Parathyroid adenoma (tissue), 2 donors: Measurements from ENCODE around the gene CEP164.

Experiments used
- H2AFZ ChIP-seq: fragments of 300-600 bp; sonication (generic); one replicate; pipeline ENCODE4 v1.7.0; 2017; ENCODE audit warnings: antibody characterized with exemption, mild to moderate bottlenecking
- H3K27ac ChIP-seq: fragments of 300-600 bp; sonication (generic); one replicate; pipeline ENCODE4 v1.7.0; 2017
- H3K27me3 ChIP-seq: fragments of 300-600 bp; sonication (generic); one replicate; pipeline ENCODE4 v1.7.0; 2017; ENCODE audit warnings: low read length; ENCODE audit not compliant: control insufficient read depth, insufficient read depth
- H3K36me3 ChIP-seq: fragments of 300-600 bp; sonication (generic); one replicate; pipeline ENCODE4 v1.7.0; 2017; ENCODE audit warnings: low read length; ENCODE audit not compliant: control insufficient read depth, insufficient read depth
- H3K4me1 ChIP-seq: fragments of 300-600 bp; sonication (generic); one replicate; pipeline ENCODE4 v1.7.0; 2017; ENCODE audit warnings: control low read depth
- H3K4me2 ChIP-seq: fragments of 300-600 bp; sonication (generic); one replicate; pipeline ENCODE4 v1.7.0; 2017; ENCODE audit warnings: low read length
- H3K4me3 ChIP-seq: fragments of 300-600 bp; sonication (generic); one replicate; pipeline ENCODE4 v1.7.0; 2017; ENCODE audit warnings: low read depth, low read length
- H3K79me2 ChIP-seq: fragments of 300-600 bp; sonication (generic); one replicate; pipeline ENCODE4 v1.7.0; 2017; ENCODE audit warnings: control low read depth
- H3K9ac ChIP-seq: fragments of 300-600 bp; sonication (generic); one replicate; pipeline ENCODE4 v1.7.0; 2017; ENCODE audit warnings: mild to moderate bottlenecking
- H3K9me3 ChIP-seq: fragments of 300-600 bp; sonication (generic); one replicate; pipeline ENCODE4 v1.7.0; 2017; ENCODE audit warnings: low read length; ENCODE audit not compliant: control insufficient read depth
- TF ChIP-seq, protein P1 (sequence below): fragments of 300-600 bp; sonication (generic); IDR thresholded peaks from one replicate; pipeline ENCODE4 v1.7.0; 2017; ENCODE audit warnings: antibody characterized with exemption, mild to moderate bottlenecking
- donor health status: primary hyperparathyroidism.

The CEP164 gene

GRCh38 chr11:117420598-117420997 lies 92.9 kb downstream of the CEP164 start:
- Histone ChIP-seq H2AFZ (no peak overlapping the region), H3K9me3 (no peaks in the 10 kb centered on the region), H3K4me3 (no peak overlapping the region), H3K27ac (no peak overlapping the region), H3K9ac (no peak overlapping the region), H3K36me3 (no peaks in the 10 kb centered on the region), H3K4me2 (no peak overlapping the region), H3K27me3 (no peaks in the 10 kb centered on the region), H3K79me2 (no peaks in the 10 kb centered on the region), H3K4me1 (no peaks in the 10 kb centered on the region)
- TF ChIP-seq, protein P1, sequence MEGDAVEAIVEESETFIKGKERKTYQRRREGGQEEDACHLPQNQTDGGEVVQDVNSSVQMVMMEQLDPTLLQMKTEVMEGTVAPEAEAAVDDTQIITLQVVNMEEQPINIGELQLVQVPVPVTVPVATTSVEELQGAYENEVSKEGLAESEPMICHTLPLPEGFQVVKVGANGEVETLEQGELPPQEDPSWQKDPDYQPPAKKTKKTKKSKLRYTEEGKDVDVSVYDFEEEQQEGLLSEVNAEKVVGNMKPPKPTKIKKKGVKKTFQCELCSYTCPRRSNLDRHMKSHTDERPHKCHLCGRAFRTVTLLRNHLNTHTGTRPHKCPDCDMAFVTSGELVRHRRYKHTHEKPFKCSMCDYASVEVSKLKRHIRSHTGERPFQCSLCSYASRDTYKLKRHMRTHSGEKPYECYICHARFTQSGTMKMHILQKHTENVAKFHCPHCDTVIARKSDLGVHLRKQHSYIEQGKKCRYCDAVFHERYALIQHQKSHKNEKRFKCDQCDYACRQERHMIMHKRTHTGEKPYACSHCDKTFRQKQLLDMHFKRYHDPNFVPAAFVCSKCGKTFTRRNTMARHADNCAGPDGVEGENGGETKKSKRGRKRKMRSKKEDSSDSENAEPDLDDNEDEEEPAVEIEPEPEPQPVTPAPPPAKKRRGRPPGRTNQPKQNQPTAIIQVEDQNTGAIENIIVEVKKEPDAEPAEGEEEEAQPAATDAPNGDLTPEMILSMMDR, result no peak

GRCh38 chr11:117421041-117421440 lies 93.4 kb downstream of the CEP164 start:
- no peaks in the 10 kb centered on the region for H3K4me1 ChIP-seq
- no peaks in the 10 kb centered on the region for H3K36me3 ChIP-seq
- no peaks in the 10 kb centered on the region for H3K27me3 ChIP-seq
- H3K9ac ChIP-seq, result no peak overlapping the region
- H2AFZ ChIP-seq, result no peak overlapping the region
- no peak overlapping the region for H3K27ac ChIP-seq
- H3K4me2 ChIP-seq, result no peak overlapping the region
- no peak overlapping the region for H3K4me3 ChIP-seq
- no peaks in the 10 kb centered on the region for H3K79me2 ChIP-seq
- no peaks in the 10 kb centered on the region for H3K9me3 ChIP-seq
- TF ChIP-seq, protein P1, result no peak

- TF ChIP-seq, protein P1, result no peak
- Histone ChIP-seq H3K4me1 (no peaks in the 10 kb centered on the region), H3K36me3 (no peaks in the 10 kb centered on the region), H3K4me3 (no peak overlapping the region), H3K27me3 (no peaks in the 10 kb centered on the region), H3K27ac (no peak overlapping the region), H3K9ac (no peak overlapping the region), H2AFZ (no peak overlapping the region), H3K79me2 (no peaks in the 10 kb centered on the region), H3K9me3 (no peaks in the 10 kb centered on the region), H3K4me2 (no peak overlapping the region)
These were observed 93.8 kb downstream of the CEP164 start for GRCh38 chr11:117421476-117421875.

- H3K79me2 ChIP-seq, result no peaks in the 10 kb centered on the region
These were observed 95.5 kb downstream of the CEP164 start for GRCh38 chr11:117423046-117423575.

DNA sequence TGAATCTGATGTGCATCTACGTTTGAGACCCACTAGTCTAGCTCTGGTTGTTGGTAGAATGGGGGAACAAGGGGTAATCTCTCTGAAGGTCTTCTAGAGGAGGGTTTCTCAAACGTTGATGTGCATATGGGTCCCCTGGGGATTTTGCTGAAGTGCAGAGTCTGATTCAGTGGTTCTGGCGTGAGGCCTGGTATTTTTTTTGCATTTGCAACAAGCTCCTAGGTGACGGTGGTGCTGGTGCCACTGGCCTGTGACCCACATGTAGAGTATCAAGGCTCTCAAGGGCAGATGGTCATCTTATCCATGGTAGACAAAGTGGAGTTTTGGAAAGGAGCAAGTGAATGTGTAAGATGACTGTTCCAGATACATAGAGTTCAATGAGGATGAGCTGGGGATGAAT lies 97.1 kb downstream of the CEP164 start:
- TF ChIP-seq, protein P1, result no peak
- H3K79me2 ChIP-seq, result no peaks in the 10 kb centered on the region
- H2AFZ ChIP-seq, result no peak overlapping the region
- H3K4me3 ChIP-seq, result no peak overlapping the region
- no peak overlapping the region for H3K9ac ChIP-seq
- H3K9me3 ChIP-seq, result no peaks in the 10 kb centered on the region
- no peak overlapping the region for H3K4me2 ChIP-seq
- H3K27me3 ChIP-seq, result no peaks in the 10 kb centered on the region
- no peak overlapping the region for H3K27ac ChIP-seq
- no peaks in the 10 kb centered on the region for H3K4me1 ChIP-seq
- no peaks in the 10 kb centered on the region for H3K36me3 ChIP-seq

More at GRCh38 chr11:117423046-117423575, 95.5 kb downstream of the CEP164 start:
- H3K4me1 ChIP-seq, result no peaks in the 10 kb centered on the region
- no peaks in the 10 kb centered on the region for H3K9me3 ChIP-seq
- no peaks in the 10 kb centered on the region for H3K36me3 ChIP-seq
- H3K27ac ChIP-seq, result no peak overlapping the region
- H3K4me3 ChIP-seq, result no peak overlapping the region
- H3K4me2 ChIP-seq, result no peak overlapping the region
- no peak overlapping the region for H3K9ac ChIP-seq
- no peak overlapping the region for H2AFZ ChIP-seq
- TF ChIP-seq, protein P1, result no peak
- H3K27me3 ChIP-seq, result no peaks in the 10 kb centered on the region
